HEK293 (cell line): Measurements from ENCODE around the gene ZKSCAN5.

Experiments
- CTCF ChIA-PET: fragments of 350-600 bp; formaldehyde crosslinking; extraction: SDS; loops from one replicate; lab custom pipeline; 2021; ENCODE audit warnings: antibody characterized with exemption; lab: Yijun Ruan, JAX
- POLR2A ChIA-PET: fragments of 300-600 bp; formaldehyde crosslinking; extraction: SDS; loops from one replicate; lab custom pipeline; 2020; ENCODE audit warnings: antibody characterized with exemption, inconsistent platforms; lab: Yijun Ruan, JAX
- H3K27ac ChIP-seq: fragments of 200-500 bp; sonication (Bioruptor generic); 2 replicates; pipeline ENCODE4 v1.5.1; 2014; ENCODE audit warnings: low read depth, low read length, control low read depth, inconsistent platforms; ENCODE audit errors: extremely low read depth
- H3K36me3 ChIP-seq, 2 experiments: fragments of 200-500 bp in 1 of 2; sonication (Bioruptor generic) in 1 of 2; 1 replicate in 1 of 2; 2 replicates in 1 of 2; pipeline ENCODE4 v1.5.1; 2014 to 2017; ENCODE audit warnings: inconsistent platforms in 2 of 2, low read length in 2 of 2; ENCODE audit not compliant: control insufficient read depth in 2 of 2, insufficient read depth in 1 of 2
- H3K4me1 ChIP-seq: fragments of 200-500 bp; sonication (Bioruptor generic); 2 replicates; pipeline ENCODE4 v1.5.1; 2014; ENCODE audit warnings: mild to moderate bottlenecking, low read length, inconsistent platforms; ENCODE audit not compliant: control insufficient read depth, insufficient read depth
- H3K4me3 ChIP-seq: 2 replicates; pipeline ENCODE4 v1.5.1; 2011; ENCODE audit warnings: low read depth, mild to moderate bottlenecking, control low read depth, low read length, moderate library complexity
- H3K9me3 ChIP-seq: fragments of 200-500 bp; sonication (Bioruptor generic); 2 replicates; pipeline ENCODE4 v1.5.1; 2014; ENCODE audit warnings: low read depth, low read length, inconsistent platforms; ENCODE audit not compliant: control insufficient read depth, insufficient read depth
- KLF1 ChIP-seq: fragments of 450-650 bp; formaldehyde crosslinking; IDR thresholded peaks from 2 replicates; pipeline ENCODE4 v1.5.1; 2016; ENCODE audit warnings: missing biosample characterization, missing genetic modification characterization
- MZF1 ChIP-seq: fragments of 450-650 bp; formaldehyde crosslinking; IDR thresholded peaks from 2 replicates; pipeline ENCODE4 v1.5.1; 2017; ENCODE audit warnings: missing biosample characterization, missing genetic modification characterization, borderline replicate concordance
- SCRT2 ChIP-seq: fragments of 450-650 bp; formaldehyde crosslinking; IDR thresholded peaks from 2 replicates; pipeline ENCODE4 v1.5.1; 2016; ENCODE audit warnings: missing biosample characterization, missing genetic modification characterization
- SETDB1 ChIP-seq: IDR thresholded peaks from one replicate; pipeline ENCODE4 v1.6.1; 2017; ENCODE audit warnings: mild to moderate bottlenecking, low read length, moderate library complexity, mixed read lengths; ENCODE audit not compliant: insufficient read length
- YY2 ChIP-seq: fragments of 450-650 bp; formaldehyde crosslinking; IDR thresholded peaks from 2 replicates; pipeline ENCODE4 v1.5.1; 2016; ENCODE audit warnings: missing biosample characterization, missing genetic modification characterization
- ZNF112 ChIP-seq: fragments of 450-650 bp; formaldehyde crosslinking; IDR thresholded peaks from 2 replicates; pipeline ENCODE4 v1.5.0; 2017; ENCODE audit warnings: missing biosample characterization, missing genetic modification characterization
- ZNF132 ChIP-seq: fragments of 450-650 bp; formaldehyde crosslinking; IDR thresholded peaks from 2 replicates; pipeline ENCODE4 v1.5.1; 2017; ENCODE audit warnings: missing biosample characterization, missing genetic modification characterization, borderline replicate concordance
- ZNF184 ChIP-seq: fragments of 450-650 bp; IDR thresholded peaks from 2 replicates; pipeline ENCODE4 v1.5.1; 2018; ENCODE audit warnings: missing biosample characterization, mild to moderate bottlenecking, missing genetic modification characterization
- ZNF2 ChIP-seq: fragments of 450-650 bp; formaldehyde crosslinking; IDR thresholded peaks from 2 replicates; pipeline ENCODE4 v1.5.1; 2016; ENCODE audit warnings: missing biosample characterization, missing genetic modification characterization
- ZNF350 ChIP-seq: fragments of 450-650 bp; formaldehyde crosslinking; IDR thresholded peaks from 2 replicates; pipeline ENCODE4 v1.5.0; 2017; ENCODE audit warnings: missing biosample characterization, mild to moderate bottlenecking, missing genetic modification characterization
- ZNF366 ChIP-seq: fragments of 450-650 bp; formaldehyde crosslinking; conservative IDR thresholded peaks from 2 replicates; pipeline ENCODE4 v1.5.1; 2016; ENCODE audit warnings: missing biosample characterization, missing genetic modification characterization
- ZNF426 ChIP-seq: fragments of 450-650 bp; formaldehyde crosslinking; IDR thresholded peaks from 2 replicates; pipeline ENCODE4 v1.5.1; 2017; ENCODE audit warnings: missing biosample characterization, missing genetic modification characterization, mild to moderate bottlenecking, inconsistent platforms, moderate library complexity
- ZNF626 ChIP-seq: fragments of 450-650 bp; sonication (Bioruptor Pico); formaldehyde crosslinking; IDR thresholded peaks from 2 replicates; pipeline ENCODE4 v1.5.1; 2018; ENCODE audit warnings: missing biosample characterization, missing genetic modification characterization, inconsistent platforms
- ZNF654 ChIP-seq: fragments of 450-650 bp; formaldehyde crosslinking; IDR thresholded peaks from 2 replicates; pipeline ENCODE4 v1.5.1; 2016; ENCODE audit warnings: low read depth, missing biosample characterization, missing genetic modification characterization
- ZNF664 ChIP-seq: fragments of 450-650 bp; formaldehyde crosslinking; IDR thresholded peaks from 2 replicates; pipeline ENCODE4 v1.5.1; 2016; ENCODE audit warnings: missing biosample characterization, missing genetic modification characterization
- ZNF670 ChIP-seq: fragments of 450-650 bp; formaldehyde crosslinking; IDR thresholded peaks from 2 replicates; pipeline ENCODE4 v1.5.1; 2016; ENCODE audit warnings: missing biosample characterization, missing genetic modification characterization, low read depth
- ZNF692 ChIP-seq: fragments of 450-650 bp; formaldehyde crosslinking; IDR thresholded peaks from 2 replicates; pipeline ENCODE4 v1.5.1; 2016; ENCODE audit warnings: missing biosample characterization, missing genetic modification characterization
- ZNF707 ChIP-seq: fragments of 450-650 bp; formaldehyde crosslinking; IDR thresholded peaks from 2 replicates; pipeline ENCODE4 v1.5.1; 2016; ENCODE audit warnings: missing biosample characterization, missing genetic modification characterization
- ZNF768 ChIP-seq: fragments of 450-650 bp; formaldehyde crosslinking; IDR thresholded peaks from 2 replicates; pipeline ENCODE4 v1.5.1; 2018; ENCODE audit warnings: missing biosample characterization, mild to moderate bottlenecking, missing genetic modification characterization
- ZNF830 ChIP-seq: fragments of 450-650 bp; IDR thresholded peaks from 2 replicates; pipeline ENCODE4 v1.5.0; 2018; ENCODE audit warnings: missing biosample characterization, missing genetic modification characterization, low read depth, mild to moderate bottlenecking, moderate library complexity
- TF ChIP-seq, protein P1 (sequence below): fragments of 450-650 bp; formaldehyde crosslinking; IDR thresholded peaks from 2 replicates; pipeline ENCODE4 v1.5.1; 2016; ENCODE audit warnings: missing biosample characterization, missing genetic modification characterization
- TF ChIP-seq, protein P2 (sequence below): fragments of 450-650 bp; formaldehyde crosslinking; IDR thresholded peaks from 2 replicates; pipeline ENCODE4 v1.5.1; 2016; ENCODE audit warnings: missing biosample characterization, missing genetic modification characterization
- TF ChIP-seq, protein P3 (sequence below): fragments of 450-650 bp; formaldehyde crosslinking; IDR thresholded peaks from 2 replicates; pipeline ENCODE4 v1.5.1; 2016; ENCODE audit warnings: missing biosample characterization, missing genetic modification characterization

The ZKSCAN5 gene

GRCh38 chr7:99514050-99514449 lies 9.6 kb downstream of the ZKSCAN5 start (continued):
- TF ChIP-seq, protein P1, sequence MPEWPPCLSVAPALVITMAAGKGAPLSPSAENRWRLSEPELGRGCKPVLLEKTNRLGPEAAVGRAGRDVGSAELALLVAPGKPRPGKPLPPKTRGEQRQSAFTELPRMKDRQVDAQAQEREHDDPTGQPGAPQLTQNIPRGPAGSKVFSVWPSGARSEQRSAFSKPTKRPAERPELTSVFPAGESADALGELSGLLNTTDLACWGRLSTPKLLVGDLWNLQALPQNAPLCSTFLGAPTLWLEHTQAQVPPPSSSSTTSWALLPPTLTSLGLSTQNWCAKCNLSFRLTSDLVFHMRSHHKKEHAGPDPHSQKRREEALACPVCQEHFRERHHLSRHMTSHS (tag by site-specific recombination), result no peak
- TF ChIP-seq ZNF707 (tag by site-specific recombination) (no peak), ZNF2 (tag by site-specific recombination) (no peak)

DNA sequence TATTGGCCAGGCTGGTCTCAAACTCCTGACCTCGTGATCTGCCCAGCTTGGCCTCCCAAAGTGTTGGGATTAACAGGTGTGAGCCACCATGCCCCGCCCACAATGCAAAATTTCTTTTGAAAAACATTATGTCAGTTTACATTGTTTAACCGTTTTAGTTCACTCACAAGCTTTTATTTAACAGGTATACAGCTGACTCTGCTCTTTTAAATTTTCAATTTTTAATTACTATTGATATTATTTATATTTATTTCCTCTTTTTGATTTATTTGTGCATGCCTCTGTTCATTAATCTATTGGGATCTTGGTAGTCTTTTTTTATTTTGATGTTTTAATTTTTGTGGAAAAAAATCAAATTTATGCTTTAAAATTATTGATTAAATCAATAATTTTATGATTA lies 16.9 kb downstream of the ZKSCAN5 start:
- Histone ChIP-seq H3K4me3 (no peak overlapping the region), H3K27ac (no peak overlapping the region), H3K4me1 (no peaks in the 10 kb centered on the region), H3K36me3 (peaks cover 26 to 48% of the 10 kb centered on the region in 2 experiments), H3K9me3 (no peaks in the 10 kb centered on the region)
- TF ChIP-seq, protein P2, sequence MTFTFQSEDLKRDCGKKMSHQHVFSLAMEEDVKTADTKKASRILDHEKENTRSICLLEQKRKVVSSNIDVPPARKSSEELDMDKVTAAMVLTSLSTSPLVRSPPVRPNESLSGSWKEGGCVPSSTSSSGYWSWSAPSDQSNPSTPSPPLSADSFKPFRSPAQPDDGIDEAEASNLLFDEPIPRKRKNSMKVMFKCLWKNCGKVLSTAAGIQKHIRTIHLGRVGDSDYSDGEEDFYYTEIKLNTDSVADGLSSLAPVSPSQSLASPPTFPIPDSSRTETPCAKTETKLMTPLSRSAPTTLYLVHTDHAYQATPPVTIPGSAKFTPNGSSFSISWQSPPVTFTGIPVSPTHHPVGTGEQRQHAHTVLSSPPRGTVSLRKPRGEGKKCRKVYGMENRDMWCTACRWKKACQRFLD (tag by site-specific recombination), result no peak
- TF ChIP-seq ZNF692 (tag by site-specific recombination) (no peak), ZNF664 (no peak), SCRT2 (tag by site-specific recombination) (peak; percentile 28; the same call in 1 of the 2 replicates), ZNF768 (tag by site-specific recombination) (no peak), ZNF184 (tag by site-specific recombination) (no peak), ZNF830 (tag by site-specific recombination) (no peak)
- ChIA-PET CTCF (no interaction called here), POLR2A (interaction anchor here (1.5 kb wide), 1 partner anchor 37 kb away, joined by 3 read pairs; the partner anchor contains the start of gene ZNF655)

GRCh38 chr7:99525713-99526440 lies 21.4 kb downstream of the ZKSCAN5 start:
- peak; percentile 41 for TF ChIP-seq ZNF654 (tag by site-specific recombination)
- no peak for TF ChIP-seq ZNF670
- TF ChIP-seq, protein P3, sequence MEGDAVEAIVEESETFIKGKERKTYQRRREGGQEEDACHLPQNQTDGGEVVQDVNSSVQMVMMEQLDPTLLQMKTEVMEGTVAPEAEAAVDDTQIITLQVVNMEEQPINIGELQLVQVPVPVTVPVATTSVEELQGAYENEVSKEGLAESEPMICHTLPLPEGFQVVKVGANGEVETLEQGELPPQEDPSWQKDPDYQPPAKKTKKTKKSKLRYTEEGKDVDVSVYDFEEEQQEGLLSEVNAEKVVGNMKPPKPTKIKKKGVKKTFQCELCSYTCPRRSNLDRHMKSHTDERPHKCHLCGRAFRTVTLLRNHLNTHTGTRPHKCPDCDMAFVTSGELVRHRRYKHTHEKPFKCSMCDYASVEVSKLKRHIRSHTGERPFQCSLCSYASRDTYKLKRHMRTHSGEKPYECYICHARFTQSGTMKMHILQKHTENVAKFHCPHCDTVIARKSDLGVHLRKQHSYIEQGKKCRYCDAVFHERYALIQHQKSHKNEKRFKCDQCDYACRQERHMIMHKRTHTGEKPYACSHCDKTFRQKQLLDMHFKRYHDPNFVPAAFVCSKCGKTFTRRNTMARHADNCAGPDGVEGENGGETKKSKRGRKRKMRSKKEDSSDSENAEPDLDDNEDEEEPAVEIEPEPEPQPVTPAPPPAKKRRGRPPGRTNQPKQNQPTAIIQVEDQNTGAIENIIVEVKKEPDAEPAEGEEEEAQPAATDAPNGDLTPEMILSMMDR (tag by site-specific recombination), result 0 out of 2 replicates have a peak, but pooled peaks have one; percentile 28
- H3K36me3 ChIP-seq, result peaks cover 20 to 56% of the 10 kb centered on the region in 2 experiments
- ChIA-PET POLR2A (interaction anchor here (0.6 to 1.4 kb wide), 4 partner anchors 9 to 32 kb away, joined by 3 to 5 read pairs (median 3); partner anchors contain the start of genes ZKSCAN5 and ZNF655), CTCF (interaction anchor here (0.6 to 1.7 kb wide), 12 partner anchors 8 to 602 kb away, joined by 3 to 9 read pairs (median 4); no protein-coding TSS in a partner anchor)
- no peaks in the 10 kb centered on the region for H3K9me3 ChIP-seq
- no peaks in the 10 kb centered on the region for H3K4me1 ChIP-seq
- H3K27ac ChIP-seq, result no peak overlapping the region
- H3K4me3 ChIP-seq, result no peak overlapping the region

DNA sequence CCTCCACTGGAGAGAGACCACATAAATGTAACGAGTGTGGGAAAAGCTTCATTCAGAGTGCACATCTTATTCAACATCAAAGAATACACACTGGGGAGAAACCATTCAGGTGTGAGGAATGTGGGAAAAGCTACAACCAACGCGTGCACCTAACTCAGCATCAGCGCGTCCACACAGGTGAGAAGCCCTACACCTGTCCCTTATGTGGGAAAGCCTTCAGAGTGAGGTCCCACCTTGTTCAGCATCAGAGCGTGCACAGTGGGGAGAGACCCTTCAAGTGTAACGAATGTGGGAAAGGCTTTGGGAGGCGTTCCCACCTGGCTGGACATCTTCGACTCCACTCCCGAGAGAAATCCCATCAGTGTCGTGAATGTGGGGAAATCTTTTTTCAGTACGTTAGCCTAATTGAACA lies 26.9 kb downstream of the ZKSCAN5 start:
- POLR2A ChIA-PET, result no interaction called here
- H3K9me3 ChIP-seq, result no peaks in the 10 kb centered on the region
- H3K36me3 ChIP-seq, result peaks cover 4 to 63% of the 10 kb centered on the region in 2 experiments; a peak in 2 of 3 replicates
- CTCF ChIA-PET, result interaction anchor here (0.6 kb wide), 1 partner anchor 1479 kb away, joined by 3 read pairs; no protein-coding TSS in a partner anchor
- H3K27ac ChIP-seq, result no peak overlapping the region
- H3K4me3 ChIP-seq, result no peak overlapping the region
- no peaks in the 10 kb centered on the region for H3K4me1 ChIP-seq
- TF ChIP-seq MZF1 (tag by site-specific recombination) (no peak), YY2 (tag by site-specific recombination) (no peak), ZNF426 (tag by site-specific recombination) (no peak), KLF1 (tag by site-specific recombination) (no peak), ZNF132 (tag by site-specific recombination) (no peak), ZNF366 (tag by site-specific recombination) (no peak), ZNF626 (tag by site-specific recombination) (0 out of 2 replicates have a peak, but pooled peaks have one; percentile 45), ZNF112 (no peak), SETDB1 (peak; percentile 99), ZNF350 (tag by site-specific recombination) (no peak)
